Activated naive CD8-positive, alpha-beta T cell (primary cell): ENCODE results near the gene SUCLG2.
"Not testable (repeated sequence)": the region's sequence is repeated elsewhere in the genome, so short reads cannot be mapped to it uniquely, and the experiment has no call there.

ENCODE experiments used
- H3K27ac Mint-ChIP-seq: one replicate; pipeline ENCODE4 v1.8.0; 2021; ENCODE audit warnings: mixed read lengths
- H3K27me3 Mint-ChIP-seq: one replicate; pipeline ENCODE4 v1.8.0; 2021; ENCODE audit warnings: mixed read lengths
- H3K36me3 Mint-ChIP-seq: one replicate; pipeline ENCODE4 v1.8.0; 2021; ENCODE audit warnings: mixed read lengths
- H3K4me1 Mint-ChIP-seq: one replicate; pipeline ENCODE4 v1.8.0; 2021; ENCODE audit warnings: low read depth, mixed read lengths
- H3K4me3 Mint-ChIP-seq: one replicate; pipeline ENCODE4 v1.8.0; 2021; ENCODE audit warnings: mild to moderate bottlenecking, mixed read lengths
- H3K9me3 Mint-ChIP-seq: one replicate; pipeline ENCODE4 v1.8.0; 2021; ENCODE audit warnings: low read depth, mixed read lengths

SUCLG2 gene

GRCh38 chr3:67578416-67578815, 76.0 kb downstream of the SUCLG2 start:
- no peak overlapping the region for H3K27ac Mint-ChIP-seq
- peaks cover 5% of the 10 kb centered on the region for H3K9me3 Mint-ChIP-seq
- H3K27me3 Mint-ChIP-seq = no peaks in the 10 kb centered on the region
- peaks cover 30% of the 10 kb centered on the region for H3K4me1 Mint-ChIP-seq
- no peak overlapping the region for H3K4me3 Mint-ChIP-seq
- H3K36me3 Mint-ChIP-seq = peaks cover 34% of the 10 kb centered on the region

GRCh38 chr3:67576441-67576840, 78.0 kb downstream of the SUCLG2 start:
- Mint-ChIP-seq H3K4me1 (peaks cover 33% of the 10 kb centered on the region), H3K36me3 (peaks cover 34% of the 10 kb centered on the region), H3K27me3 (no peaks in the 10 kb centered on the region), H3K9me3 (peaks cover 5% of the 10 kb centered on the region), H3K4me3 (no peak overlapping the region), H3K27ac (no peak overlapping the region)

DNA sequence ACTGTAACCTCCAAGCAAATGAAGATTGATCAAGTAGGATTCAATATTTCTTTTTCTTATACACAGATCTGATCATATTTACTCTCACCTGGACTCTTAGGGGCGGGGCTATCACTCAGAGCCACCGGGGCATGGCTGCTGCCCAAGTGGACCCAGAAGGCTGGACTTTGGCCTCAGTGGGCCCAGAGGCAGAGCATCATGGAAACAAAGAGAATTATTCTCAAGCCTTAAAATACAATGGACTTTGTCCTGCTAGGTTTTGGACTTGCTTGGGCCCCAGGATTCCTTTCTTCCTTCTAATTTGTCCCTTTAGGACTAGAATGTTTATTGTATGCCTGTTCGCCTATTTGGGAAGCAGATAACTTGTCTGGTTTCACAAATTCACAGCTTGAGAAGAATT, 85.1 kb downstream of the SUCLG2 start:
- Mint-ChIP-seq H3K36me3 (peaks cover 37% of the 10 kb centered on the region), H3K4me3 (no peak overlapping the region), H3K27ac (no peak overlapping the region), H3K4me1 (peaks cover 26% of the 10 kb centered on the region), H3K9me3 (peaks cover 16% of the 10 kb centered on the region), H3K27me3 (no peaks in the 10 kb centered on the region)

- Mint-ChIP-seq H3K36me3 (peaks cover 34% of the 10 kb centered on the region), H3K27ac (no peak overlapping the region)
These were observed 86.5 kb downstream of the SUCLG2 start for GRCh38 chr3:67567893-67568292.

DNA sequence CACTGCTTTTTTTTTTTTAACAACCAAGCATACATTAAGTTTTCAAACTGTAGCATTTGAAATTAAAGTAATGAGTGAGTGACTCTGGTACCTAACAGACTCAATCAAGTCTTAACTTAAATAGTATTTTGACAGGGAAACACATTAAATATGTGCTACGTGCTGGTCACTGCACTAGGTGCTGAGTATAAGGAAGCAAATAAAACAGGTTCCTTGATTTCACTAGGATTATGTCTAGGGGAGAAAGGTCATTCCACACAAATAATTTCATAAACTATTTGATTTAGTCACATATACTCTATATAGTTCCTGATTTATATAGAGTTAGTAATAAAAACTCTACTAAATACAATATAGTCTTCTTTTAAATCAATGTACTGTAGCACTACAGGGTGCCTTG, 89.4 kb downstream of the SUCLG2 start:
- no peak overlapping the region for H3K4me3 Mint-ChIP-seq
- H3K4me1 Mint-ChIP-seq = peaks cover 24% of the 10 kb centered on the region
- H3K27me3 Mint-ChIP-seq = no peaks in the 10 kb centered on the region
- H3K36me3 Mint-ChIP-seq = peaks cover 17% of the 10 kb centered on the region
- H3K9me3 Mint-ChIP-seq = peaks cover 5% of the 10 kb centered on the region
- no peak overlapping the region for H3K27ac Mint-ChIP-seq

More at GRCh38 chr3:67567893-67568292, 86.5 kb downstream of the SUCLG2 start:
- no peak overlapping the region for H3K4me3 Mint-ChIP-seq
- no peaks in the 10 kb centered on the region for H3K27me3 Mint-ChIP-seq
- H3K9me3 Mint-ChIP-seq = peaks cover 11% of the 10 kb centered on the region
- peaks cover 21% of the 10 kb centered on the region for H3K4me1 Mint-ChIP-seq

DNA sequence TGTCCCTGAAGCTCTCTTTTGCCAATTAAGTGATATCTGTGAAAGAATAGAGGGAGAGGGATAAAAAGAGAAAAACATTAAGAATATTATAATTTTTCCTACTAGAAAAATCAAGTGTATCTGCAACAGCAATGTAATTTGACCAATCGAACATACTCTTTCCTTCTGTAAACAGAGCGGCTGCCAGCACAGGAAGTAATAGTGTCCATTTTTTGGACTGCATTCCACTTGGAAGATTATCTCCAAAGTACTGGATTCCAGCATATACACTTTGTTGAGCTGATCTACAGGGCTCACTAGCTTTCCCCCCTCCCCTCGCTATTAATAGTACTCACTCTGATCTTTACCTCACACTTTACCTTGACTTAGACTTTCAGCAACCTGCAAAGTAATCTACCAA, 90.4 kb downstream of the SUCLG2 start:
- Mint-ChIP-seq H3K36me3 (peaks cover 14% of the 10 kb centered on the region), H3K4me3 (no peak overlapping the region)

GRCh38 chr3:67561667-67562394, 92.6 kb downstream of the SUCLG2 start:
- no peak overlapping the region for H3K4me3 Mint-ChIP-seq
- peaks cover 14% of the 10 kb centered on the region for H3K36me3 Mint-ChIP-seq
- no peak overlapping the region for H3K27ac Mint-ChIP-seq
- no peaks in the 10 kb centered on the region for H3K27me3 Mint-ChIP-seq
- H3K4me1 Mint-ChIP-seq = peaks cover 19% of the 10 kb centered on the region
- H3K9me3 Mint-ChIP-seq = no peaks in the 10 kb centered on the region

More for the DNA sequence above, 90.4 kb downstream of the SUCLG2 start:
- peaks cover 23% of the 10 kb centered on the region for H3K4me1 Mint-ChIP-seq
- H3K27me3 Mint-ChIP-seq = no peaks in the 10 kb centered on the region
- no peak overlapping the region for H3K27ac Mint-ChIP-seq
- H3K9me3 Mint-ChIP-seq = peaks cover 2% of the 10 kb centered on the region

GRCh38 chr3:67561266-67561665, 93.1 kb downstream of the SUCLG2 start:
- Mint-ChIP-seq H3K4me1 (peaks cover 22% of the 10 kb centered on the region), H3K9me3 (no peaks in the 10 kb centered on the region), H3K4me3 (no peak overlapping the region), H3K36me3 (peaks cover 18% of the 10 kb centered on the region), H3K27me3 (no peaks in the 10 kb centered on the region), H3K27ac (no peak overlapping the region)

GRCh38 chr3:67559029-67559605, 95.3 kb downstream of the SUCLG2 start:
- H3K27me3 Mint-ChIP-seq = no peaks in the 10 kb centered on the region
- peaks cover 31% of the 10 kb centered on the region for H3K4me1 Mint-ChIP-seq
- no peak overlapping the region for H3K27ac Mint-ChIP-seq
- no peak overlapping the region for H3K4me3 Mint-ChIP-seq
- no peaks in the 10 kb centered on the region for H3K9me3 Mint-ChIP-seq
- peaks cover 30% of the 10 kb centered on the region for H3K36me3 Mint-ChIP-seq

GRCh38 chr3:67558426-67558825, 96.0 kb downstream of the SUCLG2 start:
- no peak overlapping the region for H3K4me3 Mint-ChIP-seq
- H3K9me3 Mint-ChIP-seq = no peaks in the 10 kb centered on the region
- H3K27ac Mint-ChIP-seq = no peak overlapping the region
- H3K27me3 Mint-ChIP-seq = no peaks in the 10 kb centered on the region
- H3K36me3 Mint-ChIP-seq = peaks cover 30% of the 10 kb centered on the region
- H3K4me1 Mint-ChIP-seq = peaks cover 31% of the 10 kb centered on the region

- Mint-ChIP-seq H3K36me3 (peaks cover 31% of the 10 kb centered on the region), H3K9me3 (no peaks in the 10 kb centered on the region), H3K27ac (no peak overlapping the region)
These were observed 96.5 kb downstream of the SUCLG2 start for GRCh38 chr3:67557848-67558355.

DNA sequence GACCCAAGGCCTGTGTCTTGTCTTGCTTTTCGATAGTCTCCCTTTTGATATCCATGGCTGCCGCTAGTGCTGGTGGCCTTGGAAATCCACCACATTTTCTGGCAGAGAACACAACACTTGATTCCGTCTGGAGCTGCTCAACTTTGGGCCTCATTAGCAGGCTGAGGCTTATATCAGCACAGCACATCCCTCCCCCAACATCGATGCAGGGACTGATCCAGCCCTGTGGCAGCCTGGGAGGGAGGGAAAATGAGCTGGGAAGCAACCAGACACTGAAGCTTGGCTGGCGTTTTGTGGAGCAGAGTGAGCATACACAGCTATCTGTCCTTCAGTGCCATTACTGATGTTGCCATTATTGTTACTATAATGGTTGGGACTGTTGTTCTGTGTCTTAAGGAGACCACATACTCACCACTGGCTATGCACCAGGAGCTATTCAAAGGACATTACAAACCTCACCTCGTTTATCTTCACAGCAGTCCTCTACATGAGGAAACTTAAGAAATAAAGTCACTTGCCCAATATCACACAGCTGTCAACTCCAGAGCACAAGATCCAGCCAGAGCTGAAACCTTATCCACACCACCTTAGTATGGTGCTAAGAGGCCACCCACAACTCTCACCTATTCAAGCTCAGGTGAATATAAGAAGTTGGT, 102.9 kb downstream of the SUCLG2 start:
- H3K27me3 Mint-ChIP-seq = no peaks in the 10 kb centered on the region
- no peaks in the 10 kb centered on the region for H3K9me3 Mint-ChIP-seq
- H3K4me3 Mint-ChIP-seq = no peak overlapping the region
- peaks cover 30% of the 10 kb centered on the region for H3K36me3 Mint-ChIP-seq
- no peak overlapping the region for H3K27ac Mint-ChIP-seq
- H3K4me1 Mint-ChIP-seq = peaks cover 33% of the 10 kb centered on the region

More at GRCh38 chr3:67557848-67558355, 96.5 kb downstream of the SUCLG2 start:
- peaks cover 31% of the 10 kb centered on the region for H3K4me1 Mint-ChIP-seq
- no peak overlapping the region for H3K4me3 Mint-ChIP-seq
- H3K27me3 Mint-ChIP-seq = no peaks in the 10 kb centered on the region

DNA sequence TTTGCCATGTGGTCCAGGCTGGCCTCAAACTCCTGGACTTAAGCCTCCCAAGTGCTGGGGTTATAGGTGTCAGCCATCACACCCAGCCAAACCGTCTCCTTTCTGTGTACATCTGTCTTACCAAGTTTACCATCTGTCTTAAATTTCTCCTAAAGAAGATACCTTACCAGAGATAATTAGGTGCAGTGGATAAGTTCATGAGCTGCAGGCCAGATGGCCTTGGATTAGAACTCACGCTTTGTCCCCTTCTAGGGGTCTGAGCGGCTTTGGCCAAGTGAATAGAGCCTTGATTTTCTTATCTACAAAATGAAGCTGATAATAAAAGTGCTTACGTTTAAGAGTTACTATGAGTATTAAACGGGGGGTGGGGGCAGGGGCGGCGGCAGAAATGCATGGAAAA, 103.9 kb downstream of the SUCLG2 start:
- no peaks in the 10 kb centered on the region for H3K9me3 Mint-ChIP-seq
- H3K27me3 Mint-ChIP-seq = no peaks in the 10 kb centered on the region
- no peak overlapping the region for H3K27ac Mint-ChIP-seq
- peaks cover 30% of the 10 kb centered on the region for H3K4me1 Mint-ChIP-seq
- peaks cover 26% of the 10 kb centered on the region for H3K36me3 Mint-ChIP-seq
- H3K4me3 Mint-ChIP-seq = no peak overlapping the region

DNA sequence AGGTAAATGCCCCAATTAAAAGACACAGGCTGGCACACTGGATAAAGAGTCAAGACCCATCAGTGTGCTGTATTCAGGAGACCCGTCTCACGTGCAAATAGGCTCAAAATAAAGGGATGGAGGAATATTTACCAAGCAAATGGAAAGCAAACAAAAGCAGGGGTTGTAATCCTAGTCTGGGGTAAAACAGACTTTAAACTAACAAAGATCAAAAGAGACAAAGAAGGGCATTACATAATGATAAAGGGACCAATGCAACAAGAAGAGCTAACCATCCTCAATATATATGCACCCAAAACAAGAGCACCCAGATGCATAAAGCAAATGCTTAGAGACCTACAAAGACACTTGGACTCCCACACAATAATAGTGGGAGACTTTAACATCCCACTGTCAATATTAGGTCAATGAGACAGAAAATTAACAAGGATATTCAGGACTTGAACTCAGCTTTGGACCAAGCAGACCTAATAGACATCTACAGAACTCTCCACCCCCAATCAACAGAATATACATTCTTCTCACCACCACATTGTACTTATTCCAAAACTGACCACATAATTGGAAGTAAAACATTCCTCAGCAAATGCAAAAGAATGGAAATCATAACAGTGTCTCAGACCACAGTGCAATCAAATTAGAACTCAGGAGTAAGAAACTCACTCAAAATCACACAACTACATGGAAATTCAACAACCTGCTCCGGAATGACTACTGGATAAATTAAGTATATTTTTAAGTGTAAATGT, 111.7 kb downstream of the SUCLG2 start:
- H3K4me1 Mint-ChIP-seq = peaks cover 27% of the 10 kb centered on the region
- H3K27ac Mint-ChIP-seq, H3K4me3 Mint-ChIP-seq, H3K27me3 Mint-ChIP-seq: not testable (repeated sequence)
- H3K9me3 Mint-ChIP-seq = peaks cover 12% of the 10 kb centered on the region
- peaks cover 44% of the 10 kb centered on the region for H3K36me3 Mint-ChIP-seq
